Nephron (organoid): ENCODE data around the gene KSR1.

Experiments
- H3K27ac Mint-ChIP-seq, 3 experiments: 2 replicates each; pipeline ENCODE4 v1.8.0; 2020; ENCODE audit warnings: mixed read lengths in 3 of 3, mild to moderate bottlenecking in 2 of 3, moderate library complexity in 1 of 3
- H3K27me3 Mint-ChIP-seq: 2 replicates; pipeline ENCODE4 v1.8.0; 2021; ENCODE audit warnings: low read depth, mild to moderate bottlenecking, moderate library complexity, mixed read lengths
- H3K36me3 Mint-ChIP-seq: 2 replicates; pipeline ENCODE4 v1.8.0; 2020; ENCODE audit warnings: low read depth, mixed read lengths
- H3K4me1 Mint-ChIP-seq: 2 replicates; pipeline ENCODE4 v1.8.0; 2020; ENCODE audit warnings: mixed read lengths
- H3K4me3 Mint-ChIP-seq, 3 experiments: 2 replicates each; pipeline ENCODE4 v1.8.0; 2020; ENCODE audit warnings: mild to moderate bottlenecking in 3 of 3, mixed read lengths in 3 of 3, moderate library complexity in 2 of 3
- H3K9me3 Mint-ChIP-seq: 2 replicates; pipeline ENCODE4 v1.8.0; 2020; ENCODE audit warnings: mixed read lengths
- CTCF ChIP-seq, 3 experiments: fragments of 200-600 bp; sonication (generic); IDR thresholded peaks; one replicate each; pipeline ENCODE4 v1.5.0; 2021; ENCODE audit warnings: antibody characterized with exemption in 3 of 3; ENCODE audit not compliant: unreplicated experiment in 3 of 3

KSR1 gene

GRCh38 chr17:27601069-27601974, 145.1 kb downstream of the KSR1 start:
- H3K27ac Mint-ChIP-seq, result no peak overlapping the region
- H3K4me3 Mint-ChIP-seq, result no peak overlapping the region
- peak; percentile 89 to 95 (median 93) for TF ChIP-seq CTCF (IDR thresholded peaks at IDR 0.05; ENCODE audit: unreplicated experiment in 3 of 3)
- H3K36me3 Mint-ChIP-seq, result peaks cover 30% of the 10 kb centered on the region
- peaks cover 5% of the 10 kb centered on the region for H3K4me1 Mint-ChIP-seq
- H3K9me3 Mint-ChIP-seq, result no peaks in the 10 kb centered on the region
- H3K27me3 Mint-ChIP-seq, result no peaks in the 10 kb centered on the region

- H3K36me3 Mint-ChIP-seq, result peaks cover 29% of the 10 kb centered on the region
- H3K27me3 Mint-ChIP-seq, result no peaks in the 10 kb centered on the region
- no peaks in the 10 kb centered on the region for H3K4me1 Mint-ChIP-seq
- TF ChIP-seq CTCF (IDR thresholded peaks at IDR 0.05; ENCODE audit: unreplicated experiment in 3 of 3), result peak in 1 of 3 experiments; percentile 5
- H3K4me3 Mint-ChIP-seq, result no peak overlapping the region
- no peaks in the 10 kb centered on the region for H3K9me3 Mint-ChIP-seq
- no peak overlapping the region for H3K27ac Mint-ChIP-seq
These were observed 145.7 kb downstream of the KSR1 start for GRCh38 chr17:27601975-27602302.

GRCh38 chr17:27602721-27603420, 146.6 kb downstream of the KSR1 start:
- no peak overlapping the region for H3K27ac Mint-ChIP-seq
- no peaks in the 10 kb centered on the region for H3K9me3 Mint-ChIP-seq
- TF ChIP-seq CTCF (IDR thresholded peaks at IDR 0.05; ENCODE audit: unreplicated experiment in 3 of 3), result peak; percentile 85 to 92 (median 90)
- no peaks in the 10 kb centered on the region for H3K27me3 Mint-ChIP-seq
- no peaks in the 10 kb centered on the region for H3K4me1 Mint-ChIP-seq
- no peak overlapping the region for H3K4me3 Mint-ChIP-seq
- H3K36me3 Mint-ChIP-seq, result peaks cover 35% of the 10 kb centered on the region

- Mint-ChIP-seq H3K4me3 (no peak overlapping the region), H3K9me3 (no peaks in the 10 kb centered on the region), H3K27ac (no peak overlapping the region), H3K27me3 (no peaks in the 10 kb centered on the region), H3K36me3 (peaks cover 37% of the 10 kb centered on the region), H3K4me1 (no peaks in the 10 kb centered on the region)
- TF ChIP-seq CTCF (IDR thresholded peaks at IDR 0.05; ENCODE audit: unreplicated experiment in 3 of 3), result no peak
These were observed 147.1 kb downstream of the KSR1 start for GRCh38 chr17:27603421-27603770.

GRCh38 chr17:27603880-27604794, 147.9 kb downstream of the KSR1 start:
- Mint-ChIP-seq H3K4me1 (no peaks in the 10 kb centered on the region), H3K36me3 (peaks cover 37% of the 10 kb centered on the region), H3K4me3 (no peak overlapping the region), H3K27me3 (no peaks in the 10 kb centered on the region), H3K27ac (peak overlapping the region in 1 of 3 experiments; percentile 49), H3K9me3 (no peaks in the 10 kb centered on the region)
- TF ChIP-seq CTCF (IDR thresholded peaks at IDR 0.05; ENCODE audit: unreplicated experiment in 3 of 3), result no peak
